GOT3 (cell line): ENCODE measurements around the gene PERCC1.
"Not testable (repeated sequence)": the region's sequence is repeated elsewhere in the genome, so short reads cannot be mapped to it uniquely, and the experiment has no call there.

Source experiments
- DNase-seq: peaks from one replicate; lab custom pipeline; 2025; ENCODE audit warnings: mixed read lengths; lab: John Stamatoyannopoulos, UW

Gene PERCC1

GRCh38 chr16:1434644-1435592 lies 4.0 kb downstream of the PERCC1 start:
- no peak for DNase-seq

- no peak for DNase-seq
Measured at GRCh38 chr16:1435921-1436697, 5.2 kb downstream of the PERCC1 start.

DNA sequence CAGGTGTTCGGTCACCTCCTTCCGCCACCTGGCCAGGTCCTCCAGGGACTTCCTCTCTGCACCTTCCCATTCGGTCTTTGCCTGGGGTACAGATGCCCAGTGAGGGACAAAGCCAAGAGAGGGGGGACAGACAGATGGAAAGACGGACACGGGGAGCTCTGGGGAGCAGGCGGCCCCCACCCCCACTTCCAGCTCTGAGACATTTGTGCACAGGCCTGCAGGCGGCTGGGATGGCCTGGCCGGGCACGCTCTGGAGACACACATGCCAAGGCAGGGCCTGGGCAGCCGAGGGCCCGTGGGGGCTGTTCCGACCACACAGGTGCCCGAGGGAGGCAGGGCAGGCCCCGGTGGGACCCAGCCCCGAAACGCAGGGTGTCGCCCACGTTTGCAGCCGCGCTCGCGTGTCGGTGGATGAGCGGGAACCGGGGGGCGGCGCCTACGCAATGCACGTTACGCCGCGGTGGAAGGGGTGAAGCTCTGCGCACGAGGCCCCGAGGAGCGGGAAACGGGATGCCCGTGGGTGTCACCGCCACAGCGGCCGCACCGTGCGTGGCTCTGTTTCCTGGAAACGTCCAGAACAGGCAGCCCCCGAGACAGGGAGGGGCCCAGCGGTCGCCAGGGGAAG lies 6.0 kb downstream of the PERCC1 start:
- DNase-seq = no peak

- DNase-seq = no peak
Measured at GRCh38 chr16:1437606-1438005, 6.7 kb downstream of the PERCC1 start.

- DNase-seq = no peak
Measured at GRCh38 chr16:1438229-1439057, 7.6 kb downstream of the PERCC1 start.

- DNase-seq = no peak
Measured at GRCh38 chr16:1439058-1439698, 8.3 kb downstream of the PERCC1 start.

GRCh38 chr16:1439699-1440074 lies 8.8 kb downstream of the PERCC1 start:
- not testable (repeated sequence) for DNase-seq

DNA sequence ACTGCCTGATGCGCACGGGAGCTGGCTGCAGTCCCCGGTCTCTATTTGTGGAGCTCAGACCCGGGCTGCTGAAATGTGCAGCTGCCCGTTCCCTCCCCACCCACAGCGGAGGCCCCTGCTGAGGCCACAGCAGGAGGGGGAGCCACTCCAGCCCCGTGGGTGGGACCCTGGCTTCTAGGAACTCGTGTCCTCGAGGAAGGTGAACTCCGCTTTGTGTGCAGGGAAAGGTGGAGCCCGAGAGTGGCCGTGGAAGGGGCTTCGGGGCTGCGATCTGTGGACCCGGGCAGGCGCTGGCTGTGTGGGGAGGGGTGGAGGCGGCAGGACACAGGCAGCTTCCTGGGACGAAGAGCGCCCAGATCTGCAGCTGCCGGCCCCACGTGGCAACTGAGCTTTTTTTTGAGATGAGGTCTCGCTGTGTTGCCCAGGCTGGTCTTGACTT lies 10.5 kb downstream of the PERCC1 start:
- no peak for DNase-seq

DNA sequence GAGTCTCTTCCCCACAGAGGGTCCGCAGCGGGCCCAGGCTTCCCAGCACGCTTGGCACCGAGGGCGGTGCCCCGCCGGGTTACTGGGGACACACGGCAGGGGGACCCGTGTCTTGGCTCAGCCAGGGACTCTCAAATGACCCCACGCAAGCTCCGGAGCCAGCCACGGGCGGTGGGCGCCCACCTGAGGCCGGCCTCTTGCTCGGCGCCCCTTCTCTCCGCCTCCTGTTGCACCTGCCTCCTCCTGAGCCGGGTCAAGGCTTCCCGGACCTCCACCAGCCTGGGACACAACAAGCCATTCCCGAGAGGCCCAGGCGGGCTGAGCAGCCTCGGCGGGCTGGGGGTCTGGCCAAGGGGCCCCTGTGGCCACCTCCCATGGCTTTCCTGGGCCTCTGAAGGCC lies 11.8 kb downstream of the PERCC1 start:
- no peak for DNase-seq

- no peak for DNase-seq
Measured at GRCh38 chr16:1443403-1443973, 12.6 kb downstream of the PERCC1 start.

DNA sequence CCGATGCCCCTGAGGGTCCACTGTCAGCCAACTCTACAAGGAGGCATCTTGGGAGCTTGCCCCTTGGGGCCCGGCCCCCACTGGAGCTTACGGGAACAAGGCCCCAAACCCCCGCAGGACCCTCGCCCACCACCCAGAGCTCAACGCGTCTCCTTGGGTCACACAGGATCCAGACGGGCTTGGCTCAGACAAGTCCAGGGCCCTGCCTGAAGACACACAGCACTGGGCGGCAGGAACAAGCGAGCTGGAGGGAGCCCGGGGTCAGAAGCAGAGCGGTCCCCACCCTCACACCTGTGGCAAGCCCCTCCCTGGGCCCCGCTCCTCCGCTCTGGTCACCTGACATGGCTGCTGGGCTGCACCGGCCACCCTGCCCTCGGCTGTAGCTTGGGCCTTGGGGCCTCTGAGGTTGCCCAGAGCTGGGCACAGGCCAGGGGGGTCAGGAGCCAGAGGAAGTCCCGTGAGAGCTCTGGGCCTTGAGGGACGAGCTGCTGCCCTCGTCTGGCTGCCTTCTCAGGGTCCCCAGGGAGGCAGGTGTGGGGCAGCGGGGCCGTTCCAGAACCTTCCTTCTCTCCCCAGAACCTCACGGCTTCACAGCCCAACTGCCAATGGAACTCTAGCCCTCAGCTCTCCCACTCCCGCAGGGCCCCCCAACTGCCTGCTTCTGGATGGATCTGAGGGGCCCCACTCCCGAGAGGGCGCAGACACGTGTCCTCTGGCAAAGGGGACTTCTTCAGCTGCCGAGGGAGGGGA lies 13.3 kb downstream of the PERCC1 start, which contains the start of gene CCDC154:
TSS of gene CCDC154 (minus strand) at position 577 of the 750 bp plus-strand sequence. CDS start at position 343, 234 bp downstream.
- no peak for DNase-seq

DNA sequence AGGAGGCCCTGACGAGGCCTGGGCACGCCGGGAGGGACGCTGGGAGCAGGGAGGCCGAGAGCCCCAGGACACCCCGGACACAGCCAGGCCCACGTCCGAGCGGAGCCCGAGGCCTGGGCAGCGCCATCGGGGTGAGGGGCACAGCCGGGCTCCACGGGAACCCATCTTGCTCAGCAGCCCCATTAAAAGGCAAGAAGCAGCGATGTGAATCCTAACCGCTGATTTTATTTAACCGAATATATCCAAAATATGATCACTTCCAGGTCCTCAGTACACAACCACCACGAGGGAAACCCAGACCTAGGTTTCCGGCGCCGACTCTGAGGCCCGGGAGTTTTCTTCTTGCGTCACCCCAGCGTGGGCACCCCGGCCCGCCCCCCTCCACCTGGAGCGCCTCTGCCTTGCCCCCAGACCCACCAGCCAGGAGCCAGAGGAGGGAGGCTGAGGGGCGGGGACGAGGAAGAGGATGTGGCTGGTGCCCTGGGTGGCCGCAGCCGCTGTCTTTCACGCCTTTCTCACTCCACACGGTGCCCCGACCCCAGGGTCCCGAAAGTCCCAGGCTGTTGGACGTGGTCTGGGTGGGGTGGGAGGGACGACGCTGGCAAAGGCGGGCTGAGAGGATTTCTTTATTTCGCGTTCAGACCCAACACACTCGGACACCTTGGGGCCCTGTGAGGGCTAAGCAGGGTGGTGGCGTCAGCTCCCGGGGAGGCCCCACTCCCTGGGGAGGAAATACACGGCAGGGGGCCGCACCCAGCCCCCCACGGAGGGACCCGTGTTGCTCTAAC lies 14.0 kb downstream of the PERCC1 start:
- no peak for DNase-seq

DNA sequence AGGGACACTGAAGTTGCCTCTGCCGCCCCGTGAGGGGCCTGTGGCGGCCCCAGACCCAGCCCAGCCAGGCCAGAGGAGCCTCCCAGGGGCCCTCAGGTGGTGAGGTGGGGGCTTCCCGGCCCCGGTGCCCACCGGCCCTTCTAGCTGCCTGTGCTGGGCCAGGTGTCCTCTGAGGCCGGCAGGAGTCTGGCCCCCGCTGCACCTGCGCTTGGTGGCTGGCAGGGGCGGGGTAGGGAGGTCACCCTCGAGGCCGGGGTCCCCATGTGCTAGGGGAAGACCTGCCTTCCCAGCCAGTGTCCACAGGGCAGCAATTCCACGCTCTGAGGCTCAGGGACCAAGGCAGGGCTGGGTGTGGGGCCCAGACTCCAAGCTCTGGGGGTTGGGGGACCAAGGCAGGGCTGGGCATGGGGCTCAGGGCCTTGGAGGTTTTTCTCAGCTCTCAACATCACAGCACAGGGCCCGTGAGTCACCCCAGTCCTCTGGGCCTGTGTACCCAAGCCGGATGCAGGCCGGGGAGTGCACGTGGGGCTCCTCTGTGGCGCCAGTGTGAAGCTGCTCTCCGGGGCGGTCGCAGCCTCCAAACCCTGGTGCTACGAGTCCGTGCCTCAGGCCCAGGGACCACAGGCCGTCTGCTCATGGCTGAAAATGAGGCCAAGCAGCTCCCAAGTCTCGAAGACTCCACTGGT lies 14.8 kb downstream of the PERCC1 start:
- no peak for DNase-seq

DNA sequence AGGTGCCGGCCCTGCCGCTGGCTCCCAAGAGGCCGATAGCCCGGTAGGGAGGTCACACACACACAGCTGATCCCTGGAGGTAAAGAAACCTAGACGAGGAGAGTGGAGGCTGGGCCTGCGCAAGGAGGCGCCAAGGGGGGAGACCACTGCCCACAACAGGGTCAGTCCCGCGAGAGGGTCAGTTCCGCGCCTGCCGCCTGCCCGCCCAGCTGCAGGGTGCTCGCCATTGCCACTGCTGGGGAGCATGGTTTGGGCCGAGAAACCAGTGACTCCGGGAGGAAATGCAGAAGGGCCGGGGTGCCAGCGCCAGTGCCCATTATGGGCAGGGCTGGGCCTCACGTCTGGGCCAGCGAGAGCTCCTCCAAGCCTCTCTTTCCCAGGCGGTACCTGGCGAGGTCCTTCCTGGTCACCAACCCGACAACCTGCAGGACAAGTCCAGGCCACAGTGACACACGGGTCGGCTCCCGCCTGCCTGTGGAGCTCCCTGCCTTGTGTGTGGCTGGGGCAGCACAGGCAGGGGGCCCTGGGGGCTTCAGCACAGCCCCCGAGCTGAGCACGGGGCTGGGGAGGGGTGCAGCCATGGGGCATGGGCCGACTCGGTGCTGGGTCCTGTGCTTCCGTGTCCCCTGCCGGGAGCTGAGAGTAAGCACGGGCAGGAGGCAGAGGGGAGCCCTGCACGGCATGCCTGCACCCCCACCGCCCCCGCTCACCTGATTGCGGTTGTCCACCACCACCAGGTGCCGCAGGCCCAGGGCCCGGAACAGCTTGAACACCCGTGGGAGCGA lies 15.6 kb downstream of the PERCC1 start:
- no peak for DNase-seq

DNA sequence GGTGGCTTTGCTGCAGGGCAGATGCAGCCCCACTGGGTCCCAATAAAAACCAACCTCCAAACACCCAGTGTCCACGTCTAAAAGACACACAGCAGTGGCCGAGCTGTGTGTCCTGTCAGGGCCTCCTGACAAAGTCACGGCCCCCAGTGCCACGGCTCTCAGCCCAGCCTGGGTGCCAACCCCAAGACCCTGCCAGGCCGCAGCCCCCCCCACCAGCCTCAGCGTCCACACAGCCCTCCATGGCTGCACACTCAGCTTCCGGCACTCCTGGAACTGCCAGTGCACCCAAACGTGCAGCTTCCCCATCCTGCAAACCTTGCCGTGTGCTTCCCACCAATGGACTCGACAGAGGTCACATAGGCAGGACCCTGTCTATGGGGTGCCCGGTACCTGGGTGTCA lies 17.1 kb downstream of the PERCC1 start:
- no peak for DNase-seq

GRCh38 chr16:1448536-1449116 lies 17.7 kb downstream of the PERCC1 start:
- no peak for DNase-seq

DNA sequence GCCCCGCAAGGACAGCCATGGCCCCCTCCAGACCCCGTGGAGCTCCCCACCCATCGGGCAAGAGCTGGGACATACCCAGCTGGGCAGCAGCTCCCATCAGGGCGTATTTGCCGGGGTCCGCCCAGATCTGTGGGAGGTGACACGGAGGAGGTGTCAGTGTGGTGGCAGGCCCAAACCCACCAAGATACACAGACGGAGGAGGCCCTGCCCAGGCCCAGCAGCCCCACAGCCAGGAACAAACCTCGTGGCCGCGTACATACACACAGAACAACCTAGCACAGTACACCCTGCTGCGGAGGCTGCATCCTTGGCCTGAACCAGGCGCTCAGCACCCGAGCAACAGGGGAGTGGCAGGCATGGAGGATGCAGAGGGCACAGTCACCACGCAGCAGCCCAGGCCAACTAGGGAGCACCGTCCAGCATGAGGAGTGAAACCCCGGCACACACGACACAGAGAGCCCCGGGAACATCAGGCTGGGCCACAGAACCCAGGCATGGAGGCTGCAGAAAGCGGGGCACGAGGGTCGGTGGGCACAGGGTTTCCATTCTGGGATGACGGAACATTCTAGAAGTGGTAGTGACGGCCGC lies 18.4 kb downstream of the PERCC1 start:
- no peak for DNase-seq
